Muscle layer of colon (tissue), 2 donors: ENCODE measurements around the gene ZBTB40.

ENCODE experiments used
- H3K27ac ChIP-seq: one replicate; pipeline ENCODE4 v1.7.0; 2013; ENCODE audit warnings: low read depth, mild to moderate bottlenecking, low read length, moderate library complexity
- H3K27me3 ChIP-seq, 2 donors: one replicate each; pipeline ENCODE4 v1.7.0; 2013; ENCODE audit warnings: low read length in 2 of 2, mild to moderate bottlenecking in 2 of 2; ENCODE audit not compliant: insufficient read depth in 2 of 2, control insufficient read depth in 1 of 2
- H3K36me3 ChIP-seq: one replicate; pipeline ENCODE4 v1.7.0; 2013; ENCODE audit warnings: mild to moderate bottlenecking, low read length; ENCODE audit not compliant: insufficient read depth
- H3K4me1 ChIP-seq: one replicate; pipeline ENCODE4 v1.7.0; 2013; ENCODE audit warnings: mild to moderate bottlenecking, low read length; ENCODE audit not compliant: insufficient read depth
- H3K4me3 ChIP-seq, 2 donors: one replicate each; pipeline ENCODE4 v1.7.0; 2013; ENCODE audit warnings: low read length in 2 of 2, low read depth in 1 of 2, mild to moderate bottlenecking in 1 of 2, moderate library complexity in 1 of 2
- H3K9ac ChIP-seq: one replicate; pipeline ENCODE4 v1.7.0; 2013; ENCODE audit warnings: low read length
- H3K9me3 ChIP-seq: one replicate; pipeline ENCODE4 v1.7.0; 2013; ENCODE audit warnings: mild to moderate bottlenecking, low read length
- donor health status: abdominal sarcoma.
- donor health status: Adenocarcinoma of cecum.

Gene ZBTB40

DNA sequence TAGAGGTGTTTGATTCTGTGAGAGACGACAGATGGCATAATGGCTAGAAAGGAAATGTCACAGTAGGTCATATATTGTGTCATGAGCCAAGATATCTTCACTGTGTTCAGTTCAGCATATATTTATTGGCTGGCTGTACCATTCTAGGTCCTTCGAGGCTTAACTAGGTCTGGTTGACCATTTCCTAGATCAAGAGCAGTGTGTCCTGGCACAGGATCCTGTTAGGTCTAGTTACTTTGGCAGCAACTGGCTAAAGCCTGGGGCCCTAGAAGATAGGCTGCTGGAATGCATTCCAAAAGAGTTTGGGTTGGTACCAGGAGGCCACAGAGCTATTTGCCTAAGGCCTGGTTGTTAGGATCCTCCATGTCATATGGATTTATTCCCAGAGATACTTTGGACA is 20.9 kb downstream of the ZBTB40 start:
- Histone ChIP-seq H3K9ac (no peak overlapping the region), H3K9me3 (no peaks in the 10 kb centered on the region), H3K27me3 (no peaks in the 10 kb centered on the region), H3K4me3 (no peak overlapping the region), H3K27ac (no peak overlapping the region), H3K4me1 (peaks cover 33% of the 10 kb centered on the region), H3K36me3 (no peaks in the 10 kb centered on the region)

DNA sequence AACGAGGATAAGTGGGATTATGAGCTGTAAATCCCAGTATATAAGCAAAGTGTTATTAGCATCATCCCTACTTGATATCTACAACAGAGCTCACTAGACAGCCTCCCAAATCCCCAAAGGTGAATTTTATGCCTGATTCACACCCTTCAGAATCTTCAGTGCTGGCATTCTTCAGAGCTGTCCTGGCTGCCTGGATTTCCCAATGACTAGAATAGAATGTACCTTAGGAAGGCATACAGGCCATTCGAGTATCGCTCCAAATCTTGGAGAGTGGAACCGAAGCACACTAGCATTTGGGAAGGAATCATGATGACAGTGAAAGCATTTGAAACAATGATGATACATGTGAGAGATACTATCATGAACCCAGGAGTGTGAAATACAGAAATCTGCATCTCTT is 22.3 kb downstream of the ZBTB40 start:
- no peak overlapping the region for H3K27ac ChIP-seq
- H3K9ac ChIP-seq, result no peak overlapping the region

GRCh38 chr1:22476566-22476965 is 24.9 kb downstream of the ZBTB40 start:
- Histone ChIP-seq H3K9me3 (no peaks in the 10 kb centered on the region), H3K4me3 (no peak overlapping the region), H3K27ac (no peak overlapping the region), H3K27me3 (no peaks in the 10 kb centered on the region), H3K36me3 (no peaks in the 10 kb centered on the region), H3K9ac (no peak overlapping the region), H3K4me1 (peaks cover 15% of the 10 kb centered on the region)

More for the DNA sequence above, 22.3 kb downstream of the ZBTB40 start:
- Histone ChIP-seq H3K4me3 (no peak overlapping the region), H3K27me3 (no peaks in the 10 kb centered on the region), H3K9me3 (no peaks in the 10 kb centered on the region), H3K36me3 (no peaks in the 10 kb centered on the region), H3K4me1 (peaks cover 33% of the 10 kb centered on the region)

DNA sequence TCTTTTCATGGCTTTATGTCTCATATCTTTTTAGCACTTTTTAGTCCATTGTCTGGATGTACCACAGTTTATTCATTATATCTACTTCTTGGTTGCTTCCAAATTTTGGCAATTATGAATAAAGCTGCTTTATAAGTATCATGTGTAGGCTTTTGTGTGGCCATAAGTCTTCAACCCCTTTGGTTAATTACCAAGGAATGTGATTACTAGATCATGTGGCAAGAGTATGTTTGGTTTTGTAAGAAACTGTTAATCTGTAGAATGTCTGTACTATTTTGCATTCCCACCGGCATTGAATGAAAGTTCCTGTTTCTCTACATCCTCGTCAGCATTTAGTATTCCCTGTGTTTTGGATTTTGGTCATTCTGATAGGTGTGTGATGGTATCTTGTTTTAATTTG is 31.5 kb downstream of the ZBTB40 start:
- no peak overlapping the region for H3K9ac ChIP-seq
- H3K4me1 ChIP-seq, result peaks cover 6% of the 10 kb centered on the region
- H3K4me3 ChIP-seq, result no peak overlapping the region
- no peaks in the 10 kb centered on the region for H3K36me3 ChIP-seq
- no peaks in the 10 kb centered on the region for H3K9me3 ChIP-seq
- no peaks in the 10 kb centered on the region for H3K27me3 ChIP-seq
- H3K27ac ChIP-seq, result no peak overlapping the region

DNA sequence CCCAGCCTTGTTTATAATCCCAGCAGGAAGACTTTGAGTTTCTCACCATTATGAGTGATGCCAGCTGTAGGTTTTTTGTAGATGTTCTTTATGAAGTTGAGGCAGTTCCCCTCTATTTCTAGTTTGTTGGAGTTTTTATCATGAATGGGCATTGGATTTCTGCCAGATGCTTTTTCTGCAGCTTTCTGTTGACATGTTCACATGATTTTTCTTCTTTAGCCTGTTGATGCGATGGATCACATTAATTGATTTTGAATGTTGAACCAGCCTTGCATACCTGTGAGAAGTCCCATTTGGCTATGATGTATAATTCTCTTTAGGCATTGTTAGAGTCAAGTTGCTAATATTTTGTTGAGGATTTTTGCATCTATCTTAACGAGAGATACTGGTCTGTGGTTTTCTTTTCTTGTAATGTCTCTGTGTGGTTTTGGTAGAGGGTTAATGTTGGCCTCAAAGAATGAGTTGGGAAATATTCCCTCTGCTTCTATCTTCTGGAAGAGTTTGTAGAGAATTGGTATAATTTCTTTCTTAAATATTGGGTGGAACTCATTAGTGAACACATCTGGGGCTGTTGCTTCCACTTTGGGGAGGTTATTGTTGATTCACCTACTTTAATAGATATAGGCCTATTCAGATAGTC is 33.2 kb downstream of the ZBTB40 start:
- Histone ChIP-seq H3K27ac (no peak overlapping the region), H3K9ac (no peak overlapping the region), H3K27me3 (no peaks in the 10 kb centered on the region), H3K9me3 (no peaks in the 10 kb centered on the region), H3K4me1 (peaks cover 6% of the 10 kb centered on the region), H3K4me3 (no peak overlapping the region), H3K36me3 (no peaks in the 10 kb centered on the region)

DNA sequence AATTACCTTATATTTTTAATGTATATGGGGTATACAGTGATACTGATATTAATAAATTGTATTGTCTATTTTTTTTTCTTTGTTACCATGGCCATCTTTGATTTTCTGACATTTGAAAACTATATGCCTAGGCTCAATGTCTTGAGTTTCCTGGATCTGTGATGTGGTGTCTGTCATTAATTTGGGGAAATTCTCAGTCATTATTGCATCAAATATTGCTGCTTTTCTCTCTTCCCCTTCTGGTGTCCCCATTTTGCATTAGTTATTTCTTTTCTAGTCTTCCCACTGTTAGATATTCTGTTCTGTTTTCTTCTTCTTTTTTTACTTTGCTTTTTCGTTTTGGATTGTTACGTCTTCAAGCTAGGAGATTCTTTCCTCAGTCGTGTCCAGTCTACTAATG is 33.8 kb downstream of the ZBTB40 start:
- Histone ChIP-seq H3K9me3 (no peaks in the 10 kb centered on the region), H3K9ac (no peak overlapping the region), H3K4me3 (no peak overlapping the region), H3K27me3 (no peaks in the 10 kb centered on the region), H3K36me3 (no peaks in the 10 kb centered on the region), H3K27ac (no peak overlapping the region), H3K4me1 (peaks cover 6% of the 10 kb centered on the region)

DNA sequence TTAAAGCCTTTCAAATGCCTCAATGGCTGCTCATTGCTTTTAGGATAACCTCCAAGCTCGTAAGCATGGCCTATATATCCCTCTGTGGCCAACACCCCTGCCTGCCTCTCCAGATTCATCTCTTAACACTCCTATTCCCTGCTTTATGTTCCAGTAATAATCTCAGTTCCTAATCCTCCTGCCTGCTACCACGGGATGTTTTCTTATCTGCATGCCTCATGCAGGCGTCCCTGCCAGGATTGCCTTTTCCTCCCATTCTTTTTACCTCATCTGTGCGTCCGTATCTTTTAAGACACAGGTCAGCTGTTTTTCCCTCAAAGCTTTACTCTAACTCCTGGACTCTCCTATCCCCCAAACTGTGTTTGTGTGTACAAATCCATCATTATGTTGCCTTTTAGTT is 36.1 kb downstream of the ZBTB40 start:
- Histone ChIP-seq H3K9me3 (no peaks in the 10 kb centered on the region), H3K4me3 (no peak overlapping the region), H3K27ac (no peak overlapping the region), H3K27me3 (no peaks in the 10 kb centered on the region), H3K36me3 (peaks cover 1% of the 10 kb centered on the region), H3K4me1 (peaks cover 6% of the 10 kb centered on the region), H3K9ac (no peak overlapping the region)

GRCh38 chr1:22488319-22488718 is 36.7 kb downstream of the ZBTB40 start:
- no peak overlapping the region for H3K27ac ChIP-seq
- peaks cover 6% of the 10 kb centered on the region for H3K36me3 ChIP-seq
- no peaks in the 10 kb centered on the region for H3K9me3 ChIP-seq
- H3K4me3 ChIP-seq, result no peak overlapping the region
- no peaks in the 10 kb centered on the region for H3K27me3 ChIP-seq
- H3K9ac ChIP-seq, result no peak overlapping the region
- H3K4me1 ChIP-seq, result peaks cover 6% of the 10 kb centered on the region

DNA sequence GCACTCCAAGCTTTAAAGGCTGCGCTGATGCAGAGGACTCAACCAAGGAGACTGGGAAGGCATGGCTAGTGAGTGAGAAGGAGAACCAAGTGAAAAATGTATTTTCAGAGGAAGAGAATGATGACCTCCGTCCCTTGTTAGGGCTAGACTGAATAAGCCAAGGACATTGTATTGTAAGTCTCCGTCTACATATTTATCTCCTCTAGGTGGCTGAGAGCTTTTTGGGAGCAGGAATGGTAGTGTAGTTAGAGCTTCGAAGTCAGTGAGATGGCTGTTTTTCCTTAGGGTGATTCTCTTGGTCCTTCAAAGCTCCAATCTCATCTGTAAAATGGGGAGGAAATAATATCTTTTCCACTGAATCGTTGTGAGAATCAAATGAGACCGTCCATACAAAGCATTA is 37.6 kb downstream of the ZBTB40 start:
- H3K9ac ChIP-seq, result no peak overlapping the region
- H3K4me1 ChIP-seq, result peaks cover 6% of the 10 kb centered on the region
- peaks cover 8% of the 10 kb centered on the region for H3K36me3 ChIP-seq
- H3K9me3 ChIP-seq, result no peaks in the 10 kb centered on the region
- H3K27me3 ChIP-seq, result no peaks in the 10 kb centered on the region
- no peak overlapping the region for H3K27ac ChIP-seq
- no peak overlapping the region for H3K4me3 ChIP-seq

DNA sequence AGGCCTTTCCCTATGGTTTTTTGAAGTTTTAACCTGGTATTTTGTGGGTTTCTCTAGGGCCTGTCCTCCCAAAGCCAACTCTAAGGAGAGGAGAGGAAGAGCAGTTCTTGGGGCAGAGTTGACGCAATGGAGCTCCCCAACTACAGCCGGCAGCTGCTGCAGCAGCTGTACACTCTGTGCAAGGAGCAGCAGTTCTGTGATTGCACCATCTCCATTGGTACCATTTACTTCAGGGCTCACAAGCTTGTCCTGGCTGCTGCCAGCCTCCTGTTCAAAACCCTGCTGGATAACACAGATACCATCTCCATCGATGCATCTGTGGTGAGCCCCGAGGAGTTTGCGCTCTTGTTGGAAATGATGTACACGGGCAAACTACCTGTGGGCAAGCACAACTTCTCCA is 38.2 kb downstream of the ZBTB40 start:
- H3K36me3 ChIP-seq, result peaks cover 8% of the 10 kb centered on the region
- H3K9me3 ChIP-seq, result no peaks in the 10 kb centered on the region
- H3K4me3 ChIP-seq, result no peak overlapping the region
- no peaks in the 10 kb centered on the region for H3K27me3 ChIP-seq
- H3K9ac ChIP-seq, result no peak overlapping the region
- no peak overlapping the region for H3K27ac ChIP-seq
- peaks cover 6% of the 10 kb centered on the region for H3K4me1 ChIP-seq

- H3K9ac ChIP-seq, result no peak overlapping the region
- peaks cover 8% of the 10 kb centered on the region for H3K36me3 ChIP-seq
- H3K27me3 ChIP-seq, result no peaks in the 10 kb centered on the region
- H3K4me3 ChIP-seq, result no peak overlapping the region
- peaks cover 6% of the 10 kb centered on the region for H3K4me1 ChIP-seq
- H3K27ac ChIP-seq, result no peak overlapping the region
- H3K9me3 ChIP-seq, result no peaks in the 10 kb centered on the region
Measured at GRCh38 chr1:22490309-22490708, 38.7 kb downstream of the ZBTB40 start.

DNA sequence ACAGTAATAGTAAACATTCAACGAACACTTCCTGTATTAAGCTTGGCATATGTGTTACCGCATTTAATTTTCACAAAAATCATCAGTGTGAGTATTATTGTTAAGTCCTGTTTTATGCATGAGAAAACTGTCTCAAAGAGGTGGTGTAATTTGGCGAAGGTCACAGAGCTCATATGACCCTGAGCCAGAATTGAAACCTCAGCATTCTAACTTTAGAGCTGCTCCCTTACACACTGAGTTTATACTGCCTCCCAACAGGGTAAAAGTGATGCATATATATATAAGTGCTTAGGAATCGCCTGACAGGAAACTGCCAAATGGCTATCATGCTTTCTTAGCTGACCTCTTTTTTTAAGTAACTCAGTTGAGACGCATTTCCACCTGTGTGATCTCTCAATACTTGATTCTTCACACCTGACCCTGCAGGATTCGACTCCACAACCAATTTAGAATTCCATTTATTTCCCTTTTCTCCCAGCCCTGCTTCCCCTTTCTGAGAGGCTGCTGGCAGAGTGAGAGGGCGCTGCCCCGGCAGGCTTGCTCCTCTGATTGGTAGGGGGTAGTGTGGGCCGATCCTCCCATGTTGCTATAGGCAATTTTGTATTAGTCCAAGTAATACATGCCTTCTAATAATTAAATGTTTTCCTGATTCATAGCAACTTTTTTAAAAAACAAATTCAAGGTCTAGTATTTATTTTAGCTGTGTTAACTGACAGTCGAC is 40.5 kb downstream of the ZBTB40 start:
- H3K4me3 ChIP-seq, result no peak overlapping the region
- H3K9me3 ChIP-seq, result no peaks in the 10 kb centered on the region
- no peaks in the 10 kb centered on the region for H3K4me1 ChIP-seq
- H3K9ac ChIP-seq, result no peak overlapping the region
- no peak overlapping the region for H3K27ac ChIP-seq
- H3K36me3 ChIP-seq, result peaks cover 13% of the 10 kb centered on the region
- no peaks in the 10 kb centered on the region for H3K27me3 ChIP-seq
